H1 (cell line): ENCODE results near the gene PCYT2. TPM values are rescaled to one million over a fixed set of nuclear protein-coding genes. Genes with fewer than 3 reads are reported as not detected.

Source experiments
- CTCF ChIA-PET: fragments of 300-600 bp; sonication (Branson Sonifier 250); formaldehyde crosslinking; loops from one replicate; lab custom pipeline; 2021; ENCODE audit not compliant: partially characterized antibody; lab: Charles Lee
- POLR2A ChIA-PET: fragments of 300-600 bp; sonication (Branson Sonifier 250); formaldehyde crosslinking; loops from one replicate; lab custom pipeline; 2021; ENCODE audit warnings: inconsistent platforms; ENCODE audit not compliant: partially characterized antibody; lab: Charles Lee
- DNase-seq, 2 experiments: peaks; one replicate each; pipeline versions ENCODE4 v3.0.0 to v3.0.0-alpha.2; 2010 to 2022; ENCODE audit warnings: low spot score in 2 of 2, low read depth in 1 of 2, mixed read lengths in 1 of 2
- FAIRE-seq: peaks from 2 replicates; lab custom pipeline; 2011; peaks lifted over from hg19 to GRCh38; lab: Jason Lieb, UNC
- H2AFZ ChIP-seq: 2 replicates; pipeline ENCODE4 v1.8.1; 2012; ENCODE audit warnings: low read length, inconsistent platforms
- H2AK5ac ChIP-seq: 2 replicates; pipeline ENCODE4 v1.6.1; 2013; ENCODE audit warnings: low read depth, low read length
- H2BK120ac ChIP-seq: replicated peaks from 2 replicates; pipeline ENCODE3; 2013; ENCODE audit warnings: low read depth, low read length, inconsistent platforms
- H2BK12ac ChIP-seq: 2 replicates; pipeline ENCODE4 v1.6.1; 2013; ENCODE audit warnings: low read depth, low read length
- H2BK15ac ChIP-seq: 2 replicates; pipeline ENCODE4 v1.6.1; 2013; ENCODE audit warnings: low read length
- H2BK20ac ChIP-seq: 2 replicates; pipeline ENCODE4 v1.6.1; 2013; ENCODE audit warnings: low read length
- H2BK5ac ChIP-seq: 2 replicates; pipeline ENCODE4 v1.6.1; 2013; ENCODE audit warnings: low read depth, low read length
- H3K14ac ChIP-seq: 2 replicates; pipeline ENCODE4 v1.6.1; 2013; ENCODE audit warnings: inconsistent platforms; ENCODE audit not compliant: insufficient read length
- H3K18ac ChIP-seq: 2 replicates; pipeline ENCODE4 v1.6.1; 2013; ENCODE audit warnings: low read length; ENCODE audit errors: extremely low read depth
- H3K23ac ChIP-seq: 2 replicates; pipeline ENCODE4 v1.6.1; 2013; ENCODE audit warnings: inconsistent platforms; ENCODE audit not compliant: insufficient read length
- H3K23me2 ChIP-seq: 2 replicates; pipeline ENCODE4 v1.6.1; 2013; ENCODE audit warnings: low read depth, low read length
- H3K27ac ChIP-seq: 2 replicates; pipeline ENCODE4 v1.6.1; 2011; ENCODE audit warnings: low read depth, low read length, inconsistent platforms
- H3K27me3 ChIP-seq, 4 experiments: replicated peaks in 1 of 4; 1 replicate in 1 of 4; 2 replicates in 3 of 4; pipeline versions ENCODE4 v1.6.1 to v1.8.1; 2011 to 2013; ENCODE audit warnings: low read length in 3 of 4, mild to moderate bottlenecking in 3 of 4, inconsistent platforms in 2 of 4, mixed read lengths in 2 of 4, moderate library complexity in 1 of 4; ENCODE audit not compliant: control insufficient read depth in 3 of 4, insufficient read depth in 3 of 4; ENCODE audit errors: extremely low read depth in 1 of 4
- H3K36me3 ChIP-seq, 4 experiments: 2 replicates each; pipeline versions ENCODE4 v1.6.1 to v1.8.1; 2011 to 2013; ENCODE audit warnings: mild to moderate bottlenecking in 4 of 4, low read length in 3 of 4, moderate library complexity in 2 of 4, control low read depth in 1 of 4, inconsistent platforms in 1 of 4; ENCODE audit not compliant: insufficient read depth in 4 of 4, control insufficient read depth in 2 of 4
- H3K4ac ChIP-seq: replicated peaks from 2 replicates; pipeline ENCODE3; 2013; ENCODE audit warnings: low read length, low read depth, mixed read lengths, inconsistent platforms; ENCODE audit not compliant: insufficient read length
- H3K4me1 ChIP-seq, 4 experiments: replicated peaks in 1 of 4; 1 replicate in 1 of 4; 2 replicates in 3 of 4; pipeline versions ENCODE4 v1.6.1 to v1.8.1; 2011 to 2013; ENCODE audit warnings: low read length in 3 of 4, inconsistent platforms in 2 of 4, mixed read lengths in 1 of 4; ENCODE audit not compliant: insufficient read depth in 4 of 4, control insufficient read depth in 3 of 4
- H3K4me2 ChIP-seq, 2 experiments: 2 replicates each; pipeline versions ENCODE4 v1.6.1 to v1.8.1; 2011 to 2013; ENCODE audit warnings: low read depth in 2 of 2, low read length in 2 of 2, control low read depth in 1 of 2, inconsistent platforms in 1 of 2, mild to moderate bottlenecking in 1 of 2; ENCODE audit not compliant: insufficient read depth in 1 of 2
- H3K4me3 ChIP-seq, 4 experiments: fragments of 200-600, 300-600 bp in 1 of 4; sonication (generic), shearing (Covaris generic), sonication (Bioruptor Twin) in 1 of 4; 2 replicates each; pipeline versions ENCODE4 v1.5.1 to v1.8.1; 2011 to 2016; ENCODE audit warnings: low read length in 4 of 4, low read depth in 3 of 4, control low read depth in 2 of 4, inconsistent platforms in 2 of 4, mild to moderate bottlenecking in 2 of 4, mixed read lengths in 1 of 4, moderate library complexity in 1 of 4; ENCODE audit not compliant: insufficient read depth in 2 of 4; ENCODE audit errors: extremely low read depth in 1 of 4
- H3K56ac ChIP-seq: replicated peaks from 2 replicates; pipeline ENCODE3; 2013; ENCODE audit warnings: low read depth, mild to moderate bottlenecking, mixed read lengths, low read length, inconsistent platforms; ENCODE audit not compliant: insufficient read length
- H3K79me1 ChIP-seq: 2 replicates; pipeline ENCODE4 v1.6.1; 2013; ENCODE audit warnings: low read depth, low read length, control low read depth
- H3K79me2 ChIP-seq, 2 experiments: 2 replicates each; pipeline versions ENCODE4 v1.6.1 to v1.8.1; 2012 to 2013; ENCODE audit warnings: low read length in 2 of 2, mild to moderate bottlenecking in 2 of 2, inconsistent platforms in 1 of 2; ENCODE audit not compliant: insufficient read depth in 2 of 2, control insufficient read depth in 1 of 2
- H3K9ac ChIP-seq, 4 experiments: replicated peaks in 1 of 4; 1 replicate in 1 of 4; 2 replicates in 3 of 4; pipeline versions ENCODE4 v1.6.1 to v1.8.1; 2011 to 2013; ENCODE audit warnings: low read depth in 3 of 4, low read length in 3 of 4, control low read depth in 2 of 4, mild to moderate bottlenecking in 2 of 4, moderate library complexity in 2 of 4, inconsistent platforms in 1 of 4; ENCODE audit errors: extremely low read depth in 1 of 4
- H3K9me3 ChIP-seq, 2 experiments: 2 replicates each; pipeline versions ENCODE4 v1.6.1 to v1.8.1; 2012 to 2013; ENCODE audit warnings: mild to moderate bottlenecking in 2 of 2, moderate library complexity in 2 of 2, control low read depth in 1 of 2, inconsistent platforms in 1 of 2, low read depth in 1 of 2, low read length in 1 of 2, mixed read lengths in 1 of 2; ENCODE audit not compliant: insufficient read depth in 2 of 2
- H4K20me1 ChIP-seq, 2 experiments: replicated peaks in 1 of 2; 2 replicates each; pipeline versions ENCODE3 to v1.8.1; 2011 to 2013; ENCODE audit warnings: inconsistent platforms in 2 of 2, low read length in 2 of 2, mild to moderate bottlenecking in 1 of 2; ENCODE audit not compliant: insufficient read depth in 2 of 2, control insufficient read depth in 1 of 2
- H4K5ac ChIP-seq: 2 replicates; pipeline ENCODE4 v1.6.1; 2013; ENCODE audit warnings: low read length, low read depth, mixed read lengths, inconsistent platforms; ENCODE audit not compliant: insufficient read length
- H4K8ac ChIP-seq: 2 replicates; pipeline ENCODE4 v1.8.0; 2013; ENCODE audit warnings: mild to moderate bottlenecking, moderate library complexity, low read length, inconsistent platforms; ENCODE audit not compliant: insufficient read depth; ENCODE audit errors: extremely low read depth
- H4K91ac ChIP-seq: replicated peaks from 2 replicates; pipeline ENCODE3; 2013; ENCODE audit warnings: low read length, mixed read lengths, inconsistent platforms; ENCODE audit not compliant: insufficient read length
- ASH2L ChIP-seq: fragments of 200-600, 300-600 bp; sonication (generic); IDR thresholded peaks from one replicate; pipeline ENCODE4 v1.7.1; 2017; ENCODE audit warnings: low read length
- ATF3 ChIP-seq: IDR thresholded peaks from 2 replicates; pipeline ENCODE4 v1.6.1; 2011; ENCODE audit warnings: low read depth, mild to moderate bottlenecking, low read length; ENCODE audit not compliant: insufficient read depth
- HDAC2 ChIP-seq, 2 experiments: fragments of 300-600 bp in 1 of 2; sonication (generic) in 1 of 2; IDR thresholded peaks; 2 replicates each; pipeline ENCODE4 v1.6.1; 2011 to 2012; ENCODE audit warnings: low read depth in 2 of 2, low read length in 2 of 2, mild to moderate bottlenecking in 2 of 2, moderate library complexity in 2 of 2, borderline replicate concordance in 1 of 2, inconsistent platforms in 1 of 2
- JUN ChIP-seq: IDR thresholded peaks from 2 replicates; pipeline ENCODE4 v1.6.1; 2011; ENCODE audit warnings: low read depth, mild to moderate bottlenecking, improper control_type of control experiment, low read length
- NRF1 ChIP-seq: IDR thresholded peaks from 2 replicates; pipeline ENCODE4 v1.6.1; 2011; ENCODE audit warnings: mild to moderate bottlenecking, low read depth, low read length, improper control_type of control experiment
- RAD21 ChIP-seq, 2 experiments: IDR thresholded peaks in 1 of 2; conservative IDR thresholded peaks in 1 of 2; 2 replicates each; pipeline ENCODE4 v1.6.1; 2011; ENCODE audit warnings: low read depth in 2 of 2, low read length in 2 of 2, improper control_type of control experiment in 1 of 2, inconsistent platforms in 1 of 2, mild to moderate bottlenecking in 1 of 2, moderate library complexity in 1 of 2
- RBBP5 ChIP-seq: IDR thresholded peaks from 2 replicates; pipeline ENCODE4 v1.7.1; 2012; ENCODE audit warnings: low read depth, mild to moderate bottlenecking, inconsistent platforms, low read length, moderate library complexity, borderline replicate concordance
- SP2 ChIP-seq: IDR thresholded peaks from 2 replicates; pipeline ENCODE4 v1.6.1; 2012; ENCODE audit warnings: mild to moderate bottlenecking, low read length, inconsistent platforms
- TBP ChIP-seq: IDR thresholded peaks from 2 replicates; pipeline ENCODE4 v1.6.1; 2011; ENCODE audit warnings: low read depth, low read length, improper control_type of control experiment
- WGBS, 2 experiments: shearing (Covaris generic) in 1 of 2; methylation state at CpG; one replicate each; pipeline versions ENCODE4 v1.1.6 to v1.1.7; 2013 to 2015; ENCODE audit warnings: low lambda C conversion rate in 2 of 2, mixed read lengths in 2 of 2, inconsistent platforms in 1 of 2, low coverage in 1 of 2, missing lambda C conversion rate in 1 of 2; ENCODE audit not compliant: insufficient replicate concordance in 2 of 2, insufficient coverage in 1 of 2, insufficient read length in 1 of 2; ENCODE audit errors: extremely low coverage in 1 of 2, missing lambda C conversion rate in 1 of 2; 5-methylcytosine and 5-hydroxymethylcytosine counted together
- polyA plus RNA-seq, 7 experiments: library from polyadenylated mRNA; depleted of rRNA in 3 of 7; stranded (reverse) in 5 of 7; unstranded in 2 of 7; fragments of >200 nt in 5 of 7; fragments of 200-250 nt in 2 of 7; gene quantifications; 1 replicate in 5 of 7; 2 replicates in 1 of 7; 4 replicates in 1 of 7; pipeline versions ENCODE4 v1.2.1 to v1.2.3, GENCODE V29; 2011 to 2013; ENCODE audit warnings: missing spikeins in 2 of 7, mixed read lengths in 2 of 7
- total RNA-seq: library from RNA; stranded (reverse); fragmentation: NEBNext Ultra II Directional; extraction: Animal tissue kit (Norgen Biotek cat#: 25700); gene quantifications from 2 replicates; pipeline ENCODE4 v1.2.1, GENCODE V29; 2021

Gene PCYT2
- total and polyA plus RNA-seq, 2 of the 8 experiments (the other 6 are each of a cell fraction or from before 2014, with no cell fraction given), result 29.9 to 31.3 TPM

DNA sequence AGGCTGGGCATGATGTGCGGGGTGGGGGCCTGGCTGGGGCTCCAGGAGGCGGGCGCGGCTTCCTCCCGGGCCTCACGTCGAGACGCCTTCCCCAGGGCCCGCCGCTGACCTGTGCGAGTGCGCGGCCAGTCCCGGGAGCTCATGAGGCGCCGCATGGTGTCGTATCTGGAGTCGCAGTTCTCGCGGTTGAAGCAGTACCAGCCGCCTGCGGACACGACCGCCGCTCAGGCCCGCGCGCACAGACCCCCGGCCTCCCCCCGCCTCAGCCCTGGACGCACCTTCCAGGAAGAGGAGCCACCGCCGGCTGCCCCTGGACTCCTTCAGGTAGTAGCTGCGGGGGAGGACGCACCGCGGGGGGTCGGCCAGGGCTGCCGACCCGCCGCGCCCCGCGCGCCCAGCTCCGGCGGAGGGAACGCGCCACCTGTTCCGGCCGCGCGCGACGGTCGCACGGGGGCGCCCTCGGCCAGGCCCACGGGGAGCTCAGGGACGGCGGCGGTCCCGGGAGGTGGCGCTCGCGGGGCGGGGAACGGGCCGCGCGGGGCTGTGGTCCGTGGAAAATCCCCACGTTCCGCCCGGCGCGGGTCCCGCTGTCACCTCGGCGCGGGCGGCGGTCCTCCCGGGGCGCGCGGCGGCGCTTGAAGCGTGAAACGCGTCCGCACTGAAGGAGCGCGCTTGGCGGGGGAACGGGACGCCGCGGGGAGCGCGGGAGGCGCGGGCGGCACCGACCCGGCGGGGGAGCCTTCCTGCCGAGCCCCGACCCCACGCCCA lies 48.3 kb upstream of the PCYT2 start:
- Histone ChIP-seq H3K9ac (no peak overlapping the region), H3K9me3 (no peaks in the 10 kb centered on the region), H4K20me1 (peaks cover 0 to 2% of the 10 kb centered on the region in 2 experiments), H3K4me2 (peak overlapping the region; percentile 31 to 63; a peak in 3 of 4 replicates), H3K4me3 (peak overlapping the region in 1 of 4 experiments; percentile 52; a peak in 2 of 8 replicates), H2BK120ac (no peak overlapping the region), H3K23ac (no peak overlapping the region), H2AK5ac (no peak overlapping the region), H2AFZ (no peak overlapping the region), H3K79me1 (no peaks in the 10 kb centered on the region), H3K27ac (no peak overlapping the region), H4K5ac (no peak overlapping the region), H4K91ac (no peak overlapping the region), H3K4me1 (peaks cover 0 to 6% (median 1%) of the 10 kb centered on the region in 4 experiments; a peak in 4 of 7 replicates), H3K56ac (no peak overlapping the region), H2BK12ac (peak overlapping the region; percentile 50; the same call in 1 of the 2 replicates), H3K79me2 (no peaks in the 10 kb centered on the region), H2BK20ac (no peak overlapping the region), H2BK15ac (no peak overlapping the region; the same call in 1 of the 2 replicates), H4K8ac (no peak overlapping the region; the same call in 1 of the 2 replicates), H3K4ac (no peak overlapping the region), H3K36me3 (peaks cover 0 to 13% (median 0%) of the 10 kb centered on the region in 4 experiments; a peak in 1 of 8 replicates), H3K23me2 (peaks cover 4% of the 10 kb centered on the region; the same call in 1 of the 2 replicates), H2BK5ac (no peak overlapping the region), H3K14ac (no peak overlapping the region), H3K18ac (no peak overlapping the region; the same call in 1 of the 2 replicates), H3K27me3 (peaks cover 46 to 80% (median 63%) of the 10 kb centered on the region in 4 experiments)
- WGBS, 2 experiments, result 7% methylated on average over 85 of the region's 112 CpGs; no CpG with 5 or more reads in 1 of the 2 experiments
- CTCF ChIA-PET, result interaction anchor here (0.7 to 5.1 kb wide), 21 partner anchors 9 to 196 kb away, joined by 3 to 22 read pairs (median 4); partner anchors contain the start of genes ANAPC11, ARHGDIA, ASPSCR1 and MYADML2
- DNase-seq, result peak in 1 of 2 experiments; percentile 72
- no peak for FAIRE-seq
- POLR2A ChIA-PET, result interaction anchor here (0.7 to 3.0 kb wide), 9 partner anchors 9 to 90 kb away, joined by 3 to 14 read pairs (median 5); partner anchors contain the start of gene PYCR1
- TF ChIP-seq TBP (no peak), ASH2L (no peak), ATF3 (no peak), RBBP5 (no peak), SP2 (no peak), JUN (no peak), HDAC2 (IDR thresholded peaks at IDR 0.05; ENCODE audit: borderline replicate concordance in 1 of 2, low read depth in 2 of 2, low read length in 2 of 2) (0 out of 4 replicates have a peak, but pooled peaks of 1 of the 2 experiments have one; percentile 57), RAD21 (IDR thresholded peaks at IDR 0.05 in 1 of 2, conservative IDR thresholded peaks at IDR 0.05 in 1 of 2; ENCODE audit: low read depth in 2 of 2, low read length in 2 of 2) (peak; percentile 26 to 68; a peak in 3 of 4 replicates), NRF1 (no peak)
